Astrocyte (in vitro differentiated cells and primary cell): ENCODE results near the gene GRIP1.

Experiments
- CTCF ChIP-seq: IDR thresholded peaks from 2 replicates; pipeline ENCODE4 v1.5.1; 2011; ENCODE audit warnings: low read depth, mild to moderate bottlenecking, inconsistent platforms, low read length, moderate library complexity; ENCODE audit not compliant: insufficient read depth
- EZH2 ChIP-seq: IDR thresholded peaks from 2 replicates; pipeline ENCODE4 v1.6.1; 2012; ENCODE audit warnings: mild to moderate bottlenecking, low read length, inconsistent platforms; ENCODE audit not compliant: insufficient read depth

- no peak for TF ChIP-seq CTCF
- TF ChIP-seq EZH2, result no peak
Observed at GRCh38 chr12:66538970-66539369, 139.9 kb downstream of the GRIP1 start.
